Measurements from ENCODE around the gene PDIA3.

DNA sequence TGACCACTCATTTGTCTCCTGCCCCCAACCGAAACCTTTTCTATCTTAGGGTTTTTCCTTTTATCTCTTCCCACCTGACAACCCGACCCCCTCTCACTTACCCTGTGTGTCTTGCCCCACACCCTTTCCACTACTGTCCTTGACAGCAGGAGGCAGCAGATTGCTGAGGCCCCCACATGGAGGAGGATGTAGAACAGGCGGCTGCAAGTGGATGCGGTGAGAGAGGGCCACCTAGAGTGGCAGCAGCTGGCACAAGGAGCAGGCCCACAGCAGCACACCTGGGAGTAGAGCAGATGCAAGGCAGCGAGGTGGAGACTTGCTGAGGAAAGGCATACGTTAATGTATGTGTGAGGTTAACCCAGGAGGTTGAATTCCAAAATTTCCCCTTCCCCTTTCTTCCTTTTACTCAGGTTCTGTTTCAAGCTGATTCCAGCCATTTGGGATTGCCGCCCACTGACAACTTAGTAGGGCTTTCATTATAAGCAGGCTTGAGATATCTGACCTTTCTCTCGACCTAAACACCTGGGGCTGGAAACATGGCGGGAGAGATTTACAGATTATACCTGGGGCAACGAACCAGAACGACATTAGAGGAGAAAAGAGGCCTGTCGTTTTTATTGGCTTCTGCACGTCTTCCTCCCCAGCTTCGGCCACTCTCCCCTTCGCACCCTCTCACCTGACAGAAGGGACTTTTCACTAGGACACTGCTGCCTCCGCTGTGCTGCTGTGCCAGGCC, 53.1 kb downstream of the PDIA3 start:
- TF ChIP-seq, protein P1, sequence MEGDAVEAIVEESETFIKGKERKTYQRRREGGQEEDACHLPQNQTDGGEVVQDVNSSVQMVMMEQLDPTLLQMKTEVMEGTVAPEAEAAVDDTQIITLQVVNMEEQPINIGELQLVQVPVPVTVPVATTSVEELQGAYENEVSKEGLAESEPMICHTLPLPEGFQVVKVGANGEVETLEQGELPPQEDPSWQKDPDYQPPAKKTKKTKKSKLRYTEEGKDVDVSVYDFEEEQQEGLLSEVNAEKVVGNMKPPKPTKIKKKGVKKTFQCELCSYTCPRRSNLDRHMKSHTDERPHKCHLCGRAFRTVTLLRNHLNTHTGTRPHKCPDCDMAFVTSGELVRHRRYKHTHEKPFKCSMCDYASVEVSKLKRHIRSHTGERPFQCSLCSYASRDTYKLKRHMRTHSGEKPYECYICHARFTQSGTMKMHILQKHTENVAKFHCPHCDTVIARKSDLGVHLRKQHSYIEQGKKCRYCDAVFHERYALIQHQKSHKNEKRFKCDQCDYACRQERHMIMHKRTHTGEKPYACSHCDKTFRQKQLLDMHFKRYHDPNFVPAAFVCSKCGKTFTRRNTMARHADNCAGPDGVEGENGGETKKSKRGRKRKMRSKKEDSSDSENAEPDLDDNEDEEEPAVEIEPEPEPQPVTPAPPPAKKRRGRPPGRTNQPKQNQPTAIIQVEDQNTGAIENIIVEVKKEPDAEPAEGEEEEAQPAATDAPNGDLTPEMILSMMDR (IDR thresholded peaks at IDR 0.05): no peak
- TF ChIP-seq EZH2 (IDR thresholded peaks at IDR 0.05; ENCODE audit: borderline replicate concordance, insufficient read depth, low read depth, low read length, poor library complexity, severe bottlenecking): no peak
